ENCODE results near the gene TMF1. TPM values are rescaled to one million over a fixed set of nuclear protein-coding genes. Genes with fewer than 3 reads are reported as not detected.
A peak's percentile ranks its signal among the peaks of the same experiment; 100 is the strongest.

The TMF1 gene
- total and polyA plus RNA-seq, 3 donors from 2014 or later: 30.6 to 67.7 (median 37.4) TPM

GRCh38 chr3:69090021-69090420, 37.9 kb upstream of the TMF1 start:
- whole genome bisulfite sequencing, 2 donors: 71 to 72% methylated on average over 3 of the region's 3 CpGs
- no peak overlapping the region for H3K27ac ChIP-seq
- intact Hi-C loops (cut with DNase I; ENCODE audit: low total_unique reads): no loop called here
- peaks cover 60% of the 10 kb centered on the region for H3K4me1 ChIP-seq
- no peak for TF ChIP-seq POLR2A (IDR thresholded peaks at IDR 0.05)
- TF ChIP-seq CTCF (IDR thresholded peaks at IDR 0.05): no peak
- H3K36me3 ChIP-seq (ENCODE audit: low read depth, missing control alignments): no peaks in the 10 kb centered on the region
- no peaks in the 10 kb centered on the region for H3K27me3 ChIP-seq
- no peak for DNase-seq
- no peaks in the 10 kb centered on the region for H3K9me3 ChIP-seq
- no peak overlapping the region for H3K4me3 ChIP-seq

GRCh38 chr3:69088063-69088462, 35.9 kb upstream of the TMF1 start:
- 46 to 47% methylated on average over 2 of the region's 2 CpGs for WGBS, 2 donors
- no peak overlapping the region for H3K27ac ChIP-seq
- intact Hi-C loops (cut with DNase I; ENCODE audit: low total_unique reads): no loop called here
- no peak for TF ChIP-seq CTCF (IDR thresholded peaks at IDR 0.05)
- TF ChIP-seq POLR2A (IDR thresholded peaks at IDR 0.05): no peak
- no peaks in the 10 kb centered on the region for H3K36me3 ChIP-seq (ENCODE audit: low read depth, missing control alignments)
- no peak overlapping the region for H3K4me3 ChIP-seq
- peaks cover 50% of the 10 kb centered on the region for H3K4me1 ChIP-seq
- no peak for DNase-seq
- H3K27me3 ChIP-seq: no peaks in the 10 kb centered on the region
- no peaks in the 10 kb centered on the region for H3K9me3 ChIP-seq

GRCh38 chr3:69087030-69087791, 35.1 kb upstream of the TMF1 start:
- WGBS, 2 donors: 83 to 88% methylated on average over 3 of the region's 3 CpGs
- no peaks in the 10 kb centered on the region for H3K9me3 ChIP-seq
- H3K4me3 ChIP-seq: no peak overlapping the region
- no peaks in the 10 kb centered on the region for H3K27me3 ChIP-seq
- DNase-seq: no peak
- H3K36me3 ChIP-seq (ENCODE audit: low read depth, missing control alignments): no peaks in the 10 kb centered on the region
- peak overlapping the region; percentile 82 to 84 for H3K27ac ChIP-seq
- peaks cover 50% of the 10 kb centered on the region for H3K4me1 ChIP-seq
- TF ChIP-seq POLR2A (IDR thresholded peaks at IDR 0.05) (no peak), CTCF (IDR thresholded peaks at IDR 0.05) (no peak)
- intact Hi-C loops (cut with DNase I; ENCODE audit: low total_unique reads): no loop called here

- intact Hi-C loops (cut with DNase I; ENCODE audit: low total_unique reads): no loop called here
- WGBS, 2 donors: 3 to 5% methylated on average over 8 of the region's 8 CpGs
- TF ChIP-seq CTCF (IDR thresholded peaks at IDR 0.05): no peak
- no peak for TF ChIP-seq POLR2A (IDR thresholded peaks at IDR 0.05)
- Histone ChIP-seq H3K27me3 (no peaks in the 10 kb centered on the region), H3K9me3 (no peaks in the 10 kb centered on the region), H3K4me3 (peak overlapping the region; percentile 77 to 83), H3K4me1 (peaks cover 40% of the 10 kb centered on the region), H3K36me3 (ENCODE audit: low read depth, missing control alignments) (no peaks in the 10 kb centered on the region), H3K27ac (peak overlapping the region; percentile 82 to 84)
- peak; percentile 87 for DNase-seq
Observed at GRCh38 chr3:69085833-69086722, 33.9 kb upstream of the TMF1 start.

Measured in testis (tissue), 3 donors.